HG03196 (cell line): ENCODE data around the gene EFCAB5.
"Not testable (repeated sequence)": the region's sequence is repeated elsewhere in the genome, so short reads cannot be mapped to it uniquely, and the experiment has no call there.

Experiments
- ATAC-seq: cut with Tn5 transposase; IDR thresholded peaks from one replicate; pipeline ENCODE4 v1.9.1; 2021; ENCODE audit not compliant: unreplicated experiment

The EFCAB5 gene

GRCh38 chr17:30000755-30001257, 59.4 kb downstream of the EFCAB5 start:
- no peak for ATAC-seq

GRCh38 chr17:30002088-30002487, 60.7 kb downstream of the EFCAB5 start:
- ATAC-seq = no peak

DNA sequence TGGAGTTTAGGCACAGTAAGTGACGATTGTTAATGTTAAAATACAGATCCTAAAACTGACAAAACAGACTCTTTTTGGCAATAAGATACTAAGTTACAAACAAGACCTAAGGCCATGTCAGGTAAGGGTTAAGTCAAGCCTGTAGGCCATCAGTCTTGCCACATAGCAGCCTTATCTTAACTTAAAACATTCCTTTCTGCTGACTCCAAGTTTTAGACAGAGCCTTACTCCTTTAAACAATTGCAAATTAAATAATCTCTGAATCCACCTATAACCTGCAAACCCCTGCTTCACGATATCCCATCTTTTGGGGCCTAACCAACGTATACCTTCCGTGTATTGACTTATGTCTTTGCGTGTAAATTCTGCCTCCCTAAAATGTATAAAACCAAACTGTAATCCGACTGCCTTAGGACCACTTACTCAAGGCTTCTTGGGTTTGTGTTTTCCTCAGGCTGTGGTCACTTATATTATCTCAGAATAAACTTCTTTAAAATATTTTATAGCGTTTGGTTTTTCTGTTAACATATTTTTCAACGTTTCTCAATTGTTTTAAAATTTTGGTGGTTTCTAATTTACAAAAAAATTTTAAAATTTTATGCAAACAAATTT, 64.4 kb downstream of the EFCAB5 start:
- ATAC-seq = no peak

DNA sequence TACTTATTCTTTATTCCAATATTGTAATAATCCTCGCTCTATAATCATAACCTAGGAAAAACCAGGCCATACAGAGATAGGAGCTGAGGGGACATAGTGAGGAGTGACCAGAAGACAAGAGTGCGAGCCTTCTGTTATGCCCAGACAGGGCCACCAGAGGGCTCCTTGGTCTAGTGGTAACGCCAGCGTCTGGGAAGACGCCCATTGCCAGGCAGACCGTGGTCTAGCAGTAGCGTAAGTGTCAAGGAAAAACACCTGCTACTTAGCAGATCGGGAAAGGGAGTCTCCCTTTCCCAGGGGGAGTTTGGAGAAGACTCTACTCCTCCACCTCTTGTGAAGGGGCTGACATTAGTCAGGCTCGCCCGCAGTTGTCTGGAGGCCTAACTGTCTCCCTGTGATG, 70.5 kb downstream of the EFCAB5 start:
- ATAC-seq = not testable (repeated sequence)

- no peak for ATAC-seq
Observed at GRCh38 chr17:30021708-30022317, 80.4 kb downstream of the EFCAB5 start.

DNA sequence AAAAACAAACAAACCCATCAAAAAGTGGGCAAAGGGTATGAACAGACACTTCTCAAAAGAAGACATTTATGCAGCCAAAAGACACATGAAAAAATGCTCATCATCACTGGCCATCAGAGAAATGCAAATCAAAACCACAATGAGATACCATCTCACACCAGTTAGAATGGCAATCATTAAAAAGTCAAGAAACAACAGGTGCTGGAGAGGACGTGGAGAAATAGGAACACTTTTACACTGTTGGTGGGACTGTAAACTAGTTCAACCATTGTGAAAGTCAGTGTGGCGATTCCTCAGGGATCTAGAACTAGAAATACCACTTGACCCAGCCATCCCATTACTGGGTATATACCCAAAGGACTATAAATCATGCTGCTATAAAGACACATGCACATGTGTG, 83.9 kb downstream of the EFCAB5 start:
- not testable (repeated sequence) for ATAC-seq

GRCh38 chr17:30027676-30028075, 86.2 kb downstream of the EFCAB5 start:
- ATAC-seq = no peak

DNA sequence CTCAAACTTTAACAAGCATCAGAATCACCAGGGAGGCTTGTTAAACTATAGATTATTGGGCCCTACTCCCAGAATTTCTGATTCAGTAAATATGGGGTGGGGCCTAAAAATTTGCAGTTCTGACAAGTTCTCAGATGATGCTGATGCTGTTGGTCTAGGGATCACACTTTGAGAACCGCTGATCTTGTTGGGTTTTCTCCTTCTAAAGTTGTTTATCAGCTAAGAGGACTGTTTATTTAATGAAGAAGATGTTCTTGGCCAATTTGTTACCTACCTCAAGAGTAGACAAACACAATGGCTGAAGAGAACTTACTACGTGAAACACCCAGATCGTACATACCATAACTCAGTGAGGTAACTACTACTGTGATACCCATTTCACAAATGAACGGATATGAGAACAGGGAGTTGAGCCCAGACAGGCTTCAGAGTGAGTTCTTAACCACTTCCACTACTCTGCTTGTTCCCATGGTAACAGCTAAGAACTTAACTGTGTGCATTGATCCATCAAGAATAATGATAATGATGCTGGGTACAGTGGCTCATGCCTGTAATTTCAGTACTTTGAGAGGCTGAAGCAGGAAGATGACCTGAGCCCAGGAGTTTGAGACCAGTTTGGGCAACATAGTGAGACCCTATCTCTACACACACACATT, 89.9 kb downstream of the EFCAB5 start:
- ATAC-seq = no peak

DNA sequence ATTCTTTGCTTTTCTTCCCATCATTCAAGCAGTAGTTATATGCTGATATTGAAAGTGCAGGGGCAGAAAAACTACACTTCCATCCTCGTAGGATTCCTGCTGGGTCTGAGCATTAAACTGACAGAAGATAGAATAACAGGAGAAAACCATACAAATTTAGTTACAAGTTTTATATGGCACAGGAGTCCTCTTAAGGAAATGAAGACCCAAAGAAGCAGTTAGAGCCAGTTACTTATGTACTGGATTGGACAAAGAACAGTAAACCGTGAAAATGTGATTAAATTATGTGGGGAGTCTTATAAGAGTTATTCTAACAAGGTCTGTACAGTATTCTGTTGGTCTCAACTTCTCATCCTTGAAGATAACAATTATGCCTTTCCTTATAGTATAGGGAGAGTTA, 93.9 kb downstream of the EFCAB5 start:
- no peak for ATAC-seq

DNA sequence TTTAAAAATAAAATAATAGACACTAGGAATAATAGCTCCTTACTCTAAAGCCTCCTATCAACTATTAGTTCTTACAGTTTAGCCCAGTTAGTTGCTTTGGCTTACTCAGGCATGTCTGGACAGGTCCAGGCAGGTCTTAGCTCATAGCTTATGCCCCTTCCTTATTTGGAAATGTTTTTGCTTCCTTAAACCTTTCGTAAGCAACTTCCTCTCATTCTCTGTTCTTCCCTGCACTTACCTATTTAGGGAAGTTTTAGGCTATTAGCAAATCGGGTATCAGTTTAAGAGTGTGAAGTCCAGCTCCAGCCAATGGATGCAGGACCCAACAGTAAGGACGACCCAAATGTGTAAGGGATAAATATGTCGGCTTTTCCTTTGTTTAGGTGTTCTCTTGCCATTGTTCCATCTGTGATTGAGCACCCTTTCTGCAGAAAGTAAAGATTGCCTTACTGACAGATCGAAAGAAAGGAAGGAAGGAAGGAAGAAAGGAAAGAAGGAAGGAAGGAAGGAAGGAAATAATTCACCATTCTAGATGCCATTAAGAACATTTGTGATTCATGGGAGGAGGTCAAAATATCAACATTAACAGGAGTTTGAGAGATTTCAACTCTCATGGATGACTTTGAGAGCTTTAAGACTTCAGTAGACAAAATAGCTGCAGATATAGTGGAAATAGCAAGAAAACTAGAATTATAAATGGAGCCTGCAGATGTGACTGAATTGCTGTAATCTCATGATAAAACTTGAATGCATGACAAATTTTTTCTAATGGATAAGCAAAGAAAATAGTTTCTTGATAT, 99.5 kb downstream of the EFCAB5 start:
- not testable (repeated sequence) for ATAC-seq

DNA sequence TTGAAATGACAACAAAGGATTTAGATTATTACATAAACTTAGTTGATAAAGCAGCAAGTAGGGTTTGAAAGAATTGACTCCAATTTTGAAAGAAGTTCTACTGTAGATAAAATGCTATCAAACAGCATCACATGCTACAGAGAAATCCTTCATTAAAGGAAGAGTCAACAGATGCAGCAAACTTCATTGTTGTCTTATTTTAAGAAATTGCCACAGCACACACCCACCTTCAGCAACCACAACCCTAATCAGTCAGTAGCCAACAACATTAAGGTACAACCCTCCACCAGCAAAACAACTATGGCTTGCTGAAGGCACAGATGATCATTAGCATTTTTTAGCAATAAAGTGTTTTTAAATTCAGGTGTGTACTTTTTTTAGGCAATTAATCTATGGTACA, 100.1 kb downstream of the EFCAB5 start:
- ATAC-seq = no peak

DNA sequence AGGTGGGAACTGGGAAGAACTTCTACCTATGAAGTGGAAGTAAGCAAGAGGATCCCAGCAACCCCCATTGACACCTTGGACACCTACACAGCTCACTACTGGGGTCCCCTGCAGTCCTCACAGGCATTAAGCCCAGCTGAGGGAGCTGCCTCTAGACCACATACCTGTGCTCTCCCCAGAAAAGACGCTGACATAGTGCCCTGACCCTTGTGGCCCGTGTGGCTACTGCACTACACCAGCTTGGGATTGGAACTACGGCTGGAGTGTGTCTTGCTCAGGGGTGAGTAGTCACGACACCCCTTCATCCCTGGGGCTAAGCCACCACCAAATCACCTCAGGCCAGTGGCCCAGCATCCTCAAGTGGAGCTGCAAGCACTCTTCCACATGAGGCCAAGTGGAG, 120.9 kb downstream of the EFCAB5 start:
- ATAC-seq = no peak

- no peak for ATAC-seq
Observed at GRCh38 chr17:30064738-30065137, 123.3 kb downstream of the EFCAB5 start.

GRCh38 chr17:30068465-30068864, 127.0 kb downstream of the EFCAB5 start:
- no peak for ATAC-seq

- no peak for ATAC-seq
Observed at GRCh38 chr17:30074254-30074653, 132.8 kb downstream of the EFCAB5 start.

DNA sequence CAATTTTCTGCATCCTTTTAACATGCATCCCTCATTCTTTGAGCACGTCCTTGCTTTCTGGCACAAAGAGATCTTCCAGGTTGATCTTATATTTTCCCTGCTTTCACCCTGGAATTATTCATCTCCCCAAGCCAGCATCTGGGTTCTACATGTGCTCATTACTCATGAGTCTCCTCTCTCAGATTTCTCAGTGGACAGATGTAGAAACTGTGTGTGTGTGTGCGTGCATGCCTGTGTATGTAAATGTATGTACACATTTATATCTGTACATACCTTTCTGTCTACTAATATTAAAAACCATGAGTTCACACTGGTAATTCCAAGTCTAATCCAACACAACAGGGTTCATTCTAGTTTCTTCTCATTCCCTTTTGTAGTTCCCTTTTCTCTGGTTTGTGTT, 133.3 kb downstream of the EFCAB5 start:
- no peak for ATAC-seq

DNA sequence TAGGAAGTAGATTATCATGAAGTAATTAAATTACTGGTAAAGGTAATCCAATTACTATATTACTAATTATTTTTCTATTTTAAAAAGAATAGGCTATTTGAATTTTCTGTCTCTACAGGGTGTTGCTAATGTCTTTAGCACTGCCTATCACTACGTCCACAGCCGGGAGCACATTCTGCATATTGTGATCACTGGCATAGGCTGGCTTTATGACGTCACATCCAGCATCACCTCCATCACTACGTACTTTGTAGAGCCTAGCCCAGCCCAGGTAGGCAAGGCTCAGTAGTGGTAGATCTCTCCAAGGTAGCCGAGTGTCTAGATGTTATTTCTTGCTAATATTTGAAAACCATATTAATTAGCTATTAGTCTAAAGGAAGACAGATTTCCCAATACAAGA, 141.3 kb downstream of the EFCAB5 start:
- no peak for ATAC-seq

DNA sequence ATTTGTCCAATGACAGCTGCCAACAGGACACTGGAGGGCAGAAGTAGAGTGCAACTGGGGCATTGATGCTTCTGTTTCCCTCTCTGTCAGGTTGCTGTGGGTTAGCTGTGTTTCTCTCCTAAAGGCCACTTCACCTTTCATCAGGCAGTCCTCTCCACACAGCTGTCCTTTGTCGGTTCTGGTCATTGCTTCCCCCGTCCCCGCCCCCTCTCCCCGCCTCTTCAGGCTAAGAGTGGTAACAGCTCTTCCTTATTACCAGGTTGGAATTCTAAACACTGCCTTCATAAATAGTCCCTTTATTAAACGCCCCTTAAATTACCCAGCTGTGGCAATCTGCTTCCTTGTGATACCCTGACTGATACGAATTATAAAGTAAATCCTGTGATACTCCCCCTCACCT, 143.4 kb downstream of the EFCAB5 start:
- ATAC-seq = no peak

DNA sequence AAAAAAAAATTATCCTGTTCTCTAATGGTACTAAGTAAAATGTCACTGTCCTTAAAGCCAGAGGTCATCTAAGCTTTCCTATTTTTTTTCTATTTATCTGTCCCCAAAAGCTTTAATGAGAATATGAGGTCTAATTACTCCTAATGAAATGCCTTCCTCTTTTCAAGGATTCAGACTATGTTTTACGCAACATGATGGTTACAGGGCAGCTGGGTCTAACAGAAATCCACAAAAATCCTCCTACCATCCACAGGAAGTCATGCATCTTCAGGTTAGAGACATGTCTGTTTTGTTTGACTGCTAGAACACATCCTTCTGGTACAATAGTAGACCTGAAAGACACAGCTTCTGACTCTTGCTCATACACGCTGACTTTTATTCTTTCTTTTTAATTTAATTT, 145.5 kb downstream of the EFCAB5 start:
- ATAC-seq = no peak

DNA sequence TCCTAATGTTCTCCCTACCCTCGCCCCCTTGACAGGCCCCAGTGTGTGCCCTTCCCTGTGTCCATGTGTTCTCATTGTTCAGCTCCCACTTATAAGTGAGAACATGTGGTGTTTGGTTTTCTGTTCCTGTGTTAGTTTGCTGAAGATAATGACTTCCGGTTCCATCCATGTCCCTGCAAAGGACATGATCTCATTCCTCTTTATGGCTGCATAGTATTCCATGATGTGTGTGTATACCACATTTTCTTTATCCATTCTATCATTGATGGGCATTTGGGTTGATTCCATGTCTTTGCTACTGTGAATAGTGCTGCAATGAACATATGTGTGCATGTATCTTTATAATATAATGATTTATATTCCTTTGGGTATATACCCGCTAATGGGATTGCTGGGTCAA, 146.0 kb downstream of the EFCAB5 start:
- ATAC-seq = not testable (repeated sequence)

DNA sequence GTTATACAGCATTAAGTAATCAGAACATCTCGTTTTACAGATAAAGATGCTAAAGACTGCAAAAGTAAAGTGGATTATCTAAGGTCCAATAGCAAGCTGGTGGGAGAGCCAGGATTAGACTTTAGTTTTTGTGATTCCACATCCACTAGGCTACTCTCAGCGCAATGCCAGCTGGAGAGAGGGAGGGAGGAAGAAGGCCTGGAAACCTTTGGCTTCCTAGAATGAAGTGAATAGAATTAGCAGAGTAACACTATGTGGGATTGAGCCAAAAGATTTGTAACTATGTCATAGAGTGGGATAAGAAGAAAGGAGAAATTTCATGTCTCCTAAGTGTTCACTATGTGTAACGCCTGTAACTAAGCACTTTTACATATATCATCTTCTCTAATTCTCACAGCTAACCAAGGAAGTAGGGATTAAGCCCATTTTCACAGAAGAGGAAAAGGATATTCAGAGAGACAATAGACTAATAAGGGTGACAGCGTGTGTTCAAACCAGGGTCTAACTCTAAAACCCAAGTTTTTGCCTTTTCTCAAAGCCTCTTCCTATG, 149.8 kb downstream of the EFCAB5 start:
- no peak for ATAC-seq
